Occipital lobe (tissue), 2 donors: ENCODE data around the gene SMPD3. TPM values are rescaled to one million over a fixed set of nuclear protein-coding genes. Genes with fewer than 3 reads are reported as not detected.

Source experiments
- DNase-seq: peaks from one replicate; lab custom pipeline; 2025; lab: John Stamatoyannopoulos, UW
- total RNA-seq: library from RNA; depleted of rRNA; stranded (reverse); fragments of >200 nt; gene quantifications from one replicate; pipeline ENCODE4 v1.2.3, GENCODE V29; 2014

SMPD3 gene
- total RNA-seq, 1 donor from 2014 or later, result 67.2 TPM

- no peak for DNase-seq
These were observed 13.6 kb downstream of the SMPD3 start for GRCh38 chr16:68434624-68435210.

- no peak for DNase-seq
These were observed 15.0 kb downstream of the SMPD3 start for GRCh38 chr16:68433316-68433715.

- DNase-seq, result no peak
These were observed 15.6 kb downstream of the SMPD3 start for GRCh38 chr16:68432701-68433100.

GRCh38 chr16:68429076-68429854 lies 19.0 kb downstream of the SMPD3 start:
- DNase-seq, result no peak

- no peak for DNase-seq
These were observed 20.5 kb downstream of the SMPD3 start for GRCh38 chr16:68427649-68428303.

GRCh38 chr16:68426347-68426652 lies 22.0 kb downstream of the SMPD3 start:
- no peak for DNase-seq

- DNase-seq, result no peak
These were observed 22.6 kb downstream of the SMPD3 start for GRCh38 chr16:68425498-68426346.

- no peak for DNase-seq
These were observed 24.5 kb downstream of the SMPD3 start for GRCh38 chr16:68423771-68424170.

- DNase-seq, result no peak
These were observed 25.8 kb downstream of the SMPD3 start for GRCh38 chr16:68422396-68422960.

GRCh38 chr16:68421076-68421475 lies 27.2 kb downstream of the SMPD3 start:
- no peak for DNase-seq

GRCh38 chr16:68420366-68420942 lies 27.9 kb downstream of the SMPD3 start:
- no peak for DNase-seq

- no peak for DNase-seq
These were observed 30.5 kb downstream of the SMPD3 start for GRCh38 chr16:68417711-68418301.

GRCh38 chr16:68416057-68417046 lies 32.0 kb downstream of the SMPD3 start:
- no peak for DNase-seq

- no peak for DNase-seq
These were observed 33.7 kb downstream of the SMPD3 start for GRCh38 chr16:68414581-68414980.

- DNase-seq, result no peak
These were observed 36.2 kb downstream of the SMPD3 start for GRCh38 chr16:68412061-68412460.

GRCh38 chr16:68411086-68411485 lies 37.2 kb downstream of the SMPD3 start:
- DNase-seq, result no peak

- DNase-seq, result no peak
These were observed 39.3 kb downstream of the SMPD3 start for GRCh38 chr16:68408967-68409366.

- no peak for DNase-seq
These were observed 39.9 kb downstream of the SMPD3 start for GRCh38 chr16:68408428-68408827.

GRCh38 chr16:68406458-68407152 lies 41.7 kb downstream of the SMPD3 start:
- DNase-seq, result no peak
